Mucosa of rectum (tissue), 2 donors: ENCODE measurements around the gene PACS1.
"Not testable (repeated sequence)": the region's sequence is repeated elsewhere in the genome, so short reads cannot be mapped to it uniquely, and the experiment has no call there.

Experiments
- H3K27ac ChIP-seq, 2 donors: one replicate each; pipeline ENCODE4 v1.7.0; 2013; ENCODE audit warnings: inconsistent platforms in 2 of 2, low read depth in 2 of 2, low read length in 2 of 2
- H3K27me3 ChIP-seq, 2 donors: one replicate each; pipeline ENCODE4 v1.7.0; 2013; ENCODE audit warnings: low read length in 2 of 2; ENCODE audit not compliant: control insufficient read depth in 2 of 2, insufficient read depth in 2 of 2
- H3K36me3 ChIP-seq, 2 donors: one replicate each; pipeline ENCODE4 v1.7.0; 2013; ENCODE audit warnings: low read length in 2 of 2; ENCODE audit not compliant: control insufficient read depth in 2 of 2, insufficient read depth in 2 of 2
- H3K4me1 ChIP-seq, 2 donors: one replicate each; pipeline ENCODE4 v1.7.0; 2013; ENCODE audit warnings: low read length in 2 of 2, mild to moderate bottlenecking in 1 of 2; ENCODE audit not compliant: control insufficient read depth in 2 of 2, insufficient read depth in 2 of 2
- H3K4me3 ChIP-seq, 2 donors: one replicate each; pipeline ENCODE4 v1.7.0; 2013; ENCODE audit warnings: low read length in 2 of 2
- H3K9ac ChIP-seq, 2 donors: one replicate each; pipeline ENCODE4 v1.7.0; 2013; ENCODE audit warnings: low read length in 2 of 2, low read depth in 1 of 2, mild to moderate bottlenecking in 1 of 2
- H3K9me3 ChIP-seq, 2 donors: one replicate each; pipeline ENCODE4 v1.7.0; 2013; ENCODE audit warnings: low read length in 2 of 2; ENCODE audit not compliant: control insufficient read depth in 2 of 2
- donor health status: healthy.
- donor health status: Normal muscosa, but diverticular disease.

Gene PACS1

DNA sequence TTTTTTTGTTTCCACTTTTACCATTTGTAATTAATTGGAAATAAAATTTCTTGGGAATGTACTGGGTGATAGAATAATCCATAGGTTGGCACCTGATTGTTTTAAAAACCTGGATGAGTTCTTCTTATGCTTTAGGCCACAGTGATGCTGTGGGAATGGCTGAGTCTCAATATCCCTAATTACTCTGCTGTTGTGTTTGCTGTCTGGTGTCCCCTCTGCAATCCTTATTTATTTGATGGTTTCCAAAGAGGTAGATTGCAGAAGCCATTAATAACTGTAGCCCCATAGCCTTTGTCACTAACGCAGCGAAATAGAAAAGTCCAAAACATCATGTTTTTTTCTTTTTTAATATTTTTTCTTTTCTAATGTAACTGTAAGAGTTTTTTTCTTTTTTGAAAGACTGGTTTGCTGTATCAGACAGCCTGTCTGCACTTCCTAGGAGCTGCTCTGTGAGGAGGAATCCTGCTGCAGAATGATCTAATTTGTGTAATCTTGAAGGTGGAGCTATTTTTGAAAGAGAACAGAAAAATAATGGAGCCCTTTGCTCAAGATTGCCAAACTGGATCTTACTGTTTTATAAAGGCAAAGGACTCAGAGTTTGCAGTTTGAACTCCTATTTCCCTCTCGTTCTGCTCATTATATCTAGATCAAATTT is 14.9 kb downstream of the PACS1 start:
- no peak overlapping the region for H3K9ac ChIP-seq
- H3K27me3 ChIP-seq = no peaks in the 10 kb centered on the region
- peaks cover 13 to 23% of the 10 kb centered on the region in 2 donors for H3K4me1 ChIP-seq
- no peak overlapping the region for H3K27ac ChIP-seq
- H3K4me3 ChIP-seq = no peak overlapping the region
- H3K36me3 ChIP-seq = no peaks in the 10 kb centered on the region
- no peaks in the 10 kb centered on the region for H3K9me3 ChIP-seq

DNA sequence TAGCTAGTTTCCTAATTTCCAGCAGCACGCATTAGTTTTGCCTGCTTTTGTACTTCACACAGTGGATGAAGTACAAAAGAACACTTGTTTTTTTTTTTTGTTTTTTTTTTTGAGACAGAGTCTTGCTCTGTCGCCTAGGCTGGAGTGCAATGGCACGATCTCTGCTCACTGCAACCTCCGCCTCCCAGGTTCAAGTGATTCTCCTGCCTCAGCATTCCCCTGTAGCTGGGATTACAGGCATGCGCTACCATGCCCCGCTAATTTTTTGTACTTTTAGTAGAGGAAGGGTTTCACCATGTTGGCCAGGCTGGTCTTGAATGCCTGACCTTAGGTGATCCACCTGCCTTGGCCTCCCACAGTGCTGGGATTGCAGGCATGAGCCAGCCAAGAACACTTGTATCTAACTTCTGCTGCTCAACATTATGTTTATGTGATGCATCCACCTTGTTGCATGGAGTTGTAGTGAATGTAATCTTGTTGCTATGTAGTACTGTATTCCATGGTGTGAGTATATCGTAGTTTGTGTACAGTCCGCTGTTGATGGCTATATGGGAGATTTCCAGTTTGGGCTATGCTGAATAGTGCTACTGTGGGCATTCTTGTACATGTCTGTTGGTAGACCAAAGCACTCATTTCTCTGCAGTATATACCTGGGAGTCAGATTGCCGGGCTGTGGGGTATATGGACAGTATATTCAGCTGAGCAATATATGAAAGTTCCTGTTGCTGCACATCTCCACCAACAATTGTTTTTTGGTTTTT is 17.3 kb downstream of the PACS1 start:
- no peaks in the 10 kb centered on the region for H3K9me3 ChIP-seq
- H3K9ac ChIP-seq = no peak overlapping the region
- H3K4me1 ChIP-seq = peaks cover 4 to 10% of the 10 kb centered on the region in 2 donors
- H3K36me3 ChIP-seq = no peaks in the 10 kb centered on the region
- H3K27me3 ChIP-seq = no peaks in the 10 kb centered on the region
- no peak overlapping the region for H3K4me3 ChIP-seq
- no peak overlapping the region for H3K27ac ChIP-seq

DNA sequence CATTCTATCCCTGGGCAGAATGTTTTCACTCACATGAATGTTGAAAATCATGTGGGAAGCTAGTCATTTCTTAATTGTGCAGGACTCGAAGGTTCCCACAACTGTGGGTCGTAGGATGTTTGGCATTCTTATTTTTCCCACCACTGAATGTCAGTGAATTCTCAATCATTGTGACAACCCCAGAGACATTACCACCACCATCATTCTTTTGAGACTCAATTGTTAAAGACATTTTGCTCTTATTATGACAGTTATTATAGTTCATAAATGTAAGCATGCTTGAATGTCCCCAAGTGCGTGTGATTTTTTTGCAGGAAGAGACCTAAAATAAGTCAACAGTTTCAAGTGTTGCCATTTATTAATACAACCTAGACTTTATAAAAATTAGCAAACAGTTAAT is 19.0 kb downstream of the PACS1 start:
- Histone ChIP-seq H3K4me1 (peaks cover 0 to 3% of the 10 kb centered on the region in 2 donors), H3K9ac (no peak overlapping the region), H3K27me3 (no peaks in the 10 kb centered on the region), H3K9me3 (no peaks in the 10 kb centered on the region), H3K4me3 (no peak overlapping the region), H3K36me3 (no peaks in the 10 kb centered on the region), H3K27ac (no peak overlapping the region)

DNA sequence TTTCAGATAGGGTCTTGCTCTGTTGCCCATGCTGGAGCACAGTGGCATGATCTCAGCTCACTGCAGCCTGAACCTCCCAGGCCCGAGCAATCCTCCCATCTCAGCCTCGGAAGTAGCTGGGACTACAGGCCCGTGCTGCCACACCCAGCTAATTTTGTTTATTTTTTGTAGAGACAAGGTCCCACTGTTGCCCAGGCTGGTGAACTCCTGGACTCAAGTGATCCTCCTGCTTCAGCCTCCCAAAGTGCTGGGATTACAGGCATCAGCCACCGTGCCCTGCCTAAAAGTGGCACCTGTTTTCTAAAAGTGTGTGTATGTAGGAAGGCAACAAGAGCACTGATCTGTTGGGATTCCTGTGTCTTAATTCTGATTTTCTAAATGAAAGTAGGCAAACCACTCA is 20.2 kb downstream of the PACS1 start:
- Histone ChIP-seq H3K36me3 (no peaks in the 10 kb centered on the region), H3K27me3 (no peaks in the 10 kb centered on the region), H3K4me1 (peaks cover 0 to 3% of the 10 kb centered on the region in 2 donors), H3K9ac (no peak overlapping the region), H3K4me3 (no peak overlapping the region), H3K9me3 (no peaks in the 10 kb centered on the region), H3K27ac (no peak overlapping the region)

DNA sequence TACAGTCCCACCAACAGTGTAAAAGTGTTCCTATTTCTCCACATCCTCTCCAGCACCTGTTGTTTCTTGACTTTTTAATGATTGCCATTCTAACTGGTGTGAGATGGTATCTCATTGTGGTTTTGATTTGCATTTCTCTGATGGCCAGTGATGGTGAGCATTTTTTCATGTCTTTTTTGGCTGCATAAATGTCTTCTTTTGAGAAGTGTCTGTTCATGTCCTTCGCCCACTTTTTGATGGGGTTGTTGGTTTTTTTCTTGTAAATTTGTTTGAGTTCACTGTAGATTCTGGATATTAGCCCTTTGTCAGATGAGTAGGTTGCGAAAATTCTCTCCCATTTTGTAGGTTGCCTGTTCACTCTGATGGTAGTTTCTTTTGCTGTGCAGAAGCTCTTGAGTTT is 22.1 kb downstream of the PACS1 start:
- H3K9me3 ChIP-seq, H3K27ac ChIP-seq, H3K36me3 ChIP-seq, H3K4me1 ChIP-seq, H3K9ac ChIP-seq, H3K27me3 ChIP-seq, H3K4me3 ChIP-seq: not testable (repeated sequence)

DNA sequence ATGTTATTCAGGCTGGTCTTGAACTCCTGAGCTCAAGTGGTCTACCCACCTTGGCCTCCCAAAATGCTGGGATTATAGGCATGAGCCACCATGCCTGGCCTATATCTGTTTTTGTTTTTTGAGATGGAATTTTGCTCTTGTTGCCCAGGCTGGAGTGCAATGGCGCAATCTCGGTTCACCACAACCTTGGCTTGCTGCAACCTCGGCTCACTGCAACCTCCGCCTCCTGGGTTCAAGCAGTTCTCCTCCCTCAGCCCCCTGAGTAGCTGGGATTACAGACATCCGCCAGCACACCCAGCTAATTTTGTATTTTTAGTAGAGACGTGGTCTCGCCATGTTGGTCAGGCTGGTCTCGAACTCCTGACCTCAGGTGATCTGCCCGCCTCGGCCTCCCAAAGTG is 29.7 kb downstream of the PACS1 start:
- H3K27ac ChIP-seq, H3K27me3 ChIP-seq, H3K4me1 ChIP-seq, H3K36me3 ChIP-seq, H3K9ac ChIP-seq, H3K4me3 ChIP-seq, H3K9me3 ChIP-seq: not testable (repeated sequence)

DNA sequence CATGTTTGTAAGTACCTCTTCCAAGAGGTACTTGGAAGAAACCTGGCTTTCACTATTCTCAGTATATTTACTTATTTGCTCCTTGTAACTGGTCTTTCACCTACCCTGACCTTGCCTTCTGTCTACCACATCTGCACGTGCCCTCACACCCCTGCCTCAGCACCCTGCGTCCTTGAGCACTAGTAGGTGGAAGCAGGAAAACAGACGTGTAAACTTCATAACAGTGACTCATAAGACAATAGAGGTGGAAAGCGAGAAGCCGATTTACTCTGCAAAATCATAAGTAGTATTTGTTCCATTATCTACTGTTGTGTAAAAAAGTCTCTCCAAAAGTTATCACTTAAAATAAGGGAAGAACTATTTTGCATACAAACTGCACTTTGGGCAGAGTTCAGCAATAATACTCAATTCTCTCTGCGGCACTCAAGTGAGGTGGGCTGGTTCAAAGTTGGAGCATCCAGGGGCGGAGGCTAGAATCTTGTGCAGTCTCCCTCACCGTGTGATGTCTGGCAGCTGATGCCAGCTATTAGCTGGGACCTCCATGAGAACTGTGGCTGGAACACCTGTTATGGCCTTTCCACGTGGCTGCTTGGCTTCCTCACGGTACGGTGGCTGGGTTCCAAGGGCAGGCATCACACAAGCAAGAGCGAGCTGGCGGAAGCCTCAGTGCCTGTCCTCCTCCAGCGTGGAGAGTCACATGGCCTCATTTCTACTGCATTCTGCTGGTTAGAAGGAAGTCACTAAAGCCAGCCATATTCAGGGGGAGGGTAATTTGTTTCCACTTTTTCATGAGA is 30.4 kb downstream of the PACS1 start:
- no peak overlapping the region for H3K9ac ChIP-seq
- peak overlapping the region in 1 of 2 donors; percentile 39 for H3K4me3 ChIP-seq
- H3K9me3 ChIP-seq = no peaks in the 10 kb centered on the region
- peak overlapping the region in 1 of 2 donors; percentile 25 for H3K27ac ChIP-seq
- no peaks in the 10 kb centered on the region for H3K36me3 ChIP-seq
- no peaks in the 10 kb centered on the region for H3K4me1 ChIP-seq
- H3K27me3 ChIP-seq = no peaks in the 10 kb centered on the region

DNA sequence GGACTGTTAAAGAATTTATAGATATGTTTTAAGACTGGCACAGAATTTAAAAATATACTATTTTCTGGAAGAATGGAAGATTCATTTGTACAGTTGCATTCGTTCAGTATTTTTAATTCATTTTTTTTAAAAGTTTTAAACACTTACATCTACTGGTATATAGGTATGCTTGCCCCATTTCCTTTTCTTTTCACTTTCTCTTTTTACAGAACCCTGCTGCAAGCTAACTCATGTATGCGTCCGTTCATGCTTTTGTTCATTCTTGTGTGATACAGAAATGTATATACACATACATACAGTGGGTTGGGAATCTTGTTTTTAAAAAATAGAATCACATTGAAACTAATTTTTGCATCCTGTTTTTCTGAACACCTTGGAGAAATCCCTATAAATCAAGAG is 31.0 kb downstream of the PACS1 start:
- H3K9ac ChIP-seq = no peak overlapping the region
- H3K36me3 ChIP-seq = no peaks in the 10 kb centered on the region
- peak overlapping the region in 1 of 2 donors; percentile 22 for H3K4me3 ChIP-seq
- H3K9me3 ChIP-seq = no peaks in the 10 kb centered on the region
- peak overlapping the region in 1 of 2 donors; percentile 26 for H3K27ac ChIP-seq
- no peaks in the 10 kb centered on the region for H3K27me3 ChIP-seq
- no peaks in the 10 kb centered on the region for H3K4me1 ChIP-seq

DNA sequence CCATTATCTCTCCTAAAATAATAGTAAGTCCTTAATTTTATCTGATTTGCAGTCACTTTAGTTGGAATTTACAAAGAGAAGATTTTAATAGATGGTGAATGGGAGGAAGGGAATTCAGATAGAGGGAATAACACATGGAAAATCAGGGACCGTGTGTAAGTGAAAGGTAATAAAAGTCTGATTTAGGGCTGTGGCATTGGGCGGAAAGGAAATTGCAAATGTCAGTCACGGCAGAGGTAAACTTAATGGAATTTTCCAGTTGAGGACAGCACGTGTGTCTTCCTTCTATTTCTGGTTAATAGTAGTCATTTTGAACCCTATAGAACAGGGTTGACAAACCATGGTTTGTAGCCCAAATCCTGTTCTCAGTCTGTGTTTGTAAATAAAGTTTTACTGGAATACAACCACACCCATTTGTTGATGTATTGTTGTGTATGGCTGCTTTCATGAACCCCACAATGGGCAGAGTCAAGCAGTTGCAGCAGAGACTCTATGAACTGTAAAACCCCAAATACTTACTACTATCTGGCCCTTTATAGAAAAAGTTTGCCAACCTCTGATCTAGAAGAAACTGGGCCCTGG is 34.1 kb downstream of the PACS1 start:
- Histone ChIP-seq H3K4me1 (no peaks in the 10 kb centered on the region), H3K9ac (no peak overlapping the region), H3K9me3 (no peaks in the 10 kb centered on the region)

More for the DNA sequence above, 34.1 kb downstream of the PACS1 start:
- no peaks in the 10 kb centered on the region for H3K27me3 ChIP-seq
- H3K4me3 ChIP-seq = no peak overlapping the region
- H3K36me3 ChIP-seq = no peaks in the 10 kb centered on the region
- no peak overlapping the region for H3K27ac ChIP-seq
